ENCODE data around the gene APEH.
A peak's percentile ranks its signal among the peaks of the same experiment; 100 is the strongest.

GRCh38 chr3:49634736-49635135, 39.4 kb upstream of the APEH start:
- TF ChIP-seq EGR1 (IDR thresholded peaks at IDR 0.05; ENCODE audit: low read depth) (no peak), ATF3 (IDR thresholded peaks at IDR 0.05) (no peak), CTCF (IDR thresholded peaks at IDR 0.05 in 2 of 3, conservative IDR thresholded peaks at IDR 0.05 in 1 of 3; ENCODE audit: borderline replicate concordance in 1 of 3, insufficient read depth in 1 of 3, low read depth in 2 of 3, low read length in 2 of 3) (peak in 1 of 3 experiments; percentile 21; a peak in 1 of 6 replicates), ZBTB33 (IDR thresholded peaks at IDR 0.05; ENCODE audit: extremely low read depth, insufficient replicate concordance, low read length) (no peak), POLR2A (IDR thresholded peaks at IDR 0.05; ENCODE audit: borderline replicate concordance, extremely low read depth, insufficient read depth, insufficient read length) (no peak), SIN3A (IDR thresholded peaks at IDR 0.05; ENCODE audit: low read depth) (no peak), FOSL1 (IDR thresholded peaks at IDR 0.05; ENCODE audit: low read depth) (no peak), SP1 (IDR thresholded peaks at IDR 0.05; ENCODE audit: low read depth) (no peak), POLR2AphosphoS5 (IDR thresholded peaks at IDR 0.05; ENCODE audit: low read depth, low read length) (no peak), ZNF274 (IDR thresholded peaks at IDR 0.05; ENCODE audit: low read depth, low read length) (no peak)

Measured in HCT116 (cell line).